GM18868 (cell line): ENCODE results near the gene IGSF9B.

Source experiments
- ATAC-seq: cut with Tn5 transposase; IDR thresholded peaks from one replicate; pipeline ENCODE4 v1.9.1; 2021; ENCODE audit warnings: mild to moderate bottlenecking, moderate library complexity; ENCODE audit not compliant: unreplicated experiment

IGSF9B gene

DNA sequence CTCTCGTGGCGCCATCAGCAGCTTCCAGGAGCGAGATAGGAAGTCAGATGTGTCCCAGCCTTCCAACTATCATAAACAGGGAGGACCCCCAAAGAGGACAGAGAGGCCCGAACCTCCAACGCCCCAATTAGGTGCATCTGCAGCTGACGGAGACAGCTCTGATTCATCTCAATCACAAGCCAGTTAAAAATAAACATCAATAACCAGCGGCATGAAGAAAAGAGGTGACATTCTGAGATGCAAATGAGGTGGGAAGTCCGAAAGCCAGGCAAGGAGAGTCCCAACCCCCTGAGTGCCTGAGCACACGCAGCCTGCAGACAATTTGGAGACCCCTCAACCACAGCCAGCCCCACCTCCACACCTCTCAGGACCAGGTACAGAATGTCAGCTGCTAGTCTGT lies 28.1 kb upstream of the IGSF9B start:
- ATAC-seq: peak; percentile 66

DNA sequence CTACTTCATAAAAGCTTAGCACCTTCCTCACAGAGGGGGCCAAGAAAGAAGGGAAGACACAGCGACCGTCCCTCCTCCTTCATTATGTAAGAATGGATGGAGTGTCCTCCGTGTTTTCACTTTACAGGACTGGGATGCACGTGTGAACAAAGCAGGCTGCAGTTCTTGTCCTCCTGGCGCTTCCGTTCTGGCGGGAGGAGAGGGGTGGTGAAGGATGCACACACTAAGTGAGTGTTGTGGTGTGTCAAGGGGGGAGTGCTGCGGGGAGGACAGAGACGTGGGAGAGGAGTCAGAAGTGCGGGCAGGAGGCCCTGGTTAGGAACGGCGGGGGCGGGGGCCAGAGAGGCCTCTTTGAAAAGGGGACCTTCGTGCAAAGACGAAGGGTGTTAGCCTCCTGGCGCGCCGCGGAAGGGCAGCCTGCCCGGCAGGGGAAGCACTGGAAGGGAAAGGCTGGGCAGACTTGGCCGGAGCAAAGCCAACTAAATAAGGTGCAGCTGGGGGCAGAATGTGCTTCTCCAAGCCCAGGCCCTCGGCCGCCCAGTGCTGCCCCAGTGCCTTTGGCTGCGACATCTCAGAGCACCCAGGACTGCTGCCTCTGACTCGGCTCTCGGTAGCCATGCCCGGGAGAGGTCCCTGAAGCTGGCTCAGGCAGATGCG lies 27.0 kb upstream of the IGSF9B start:
- ATAC-seq: no peak

DNA sequence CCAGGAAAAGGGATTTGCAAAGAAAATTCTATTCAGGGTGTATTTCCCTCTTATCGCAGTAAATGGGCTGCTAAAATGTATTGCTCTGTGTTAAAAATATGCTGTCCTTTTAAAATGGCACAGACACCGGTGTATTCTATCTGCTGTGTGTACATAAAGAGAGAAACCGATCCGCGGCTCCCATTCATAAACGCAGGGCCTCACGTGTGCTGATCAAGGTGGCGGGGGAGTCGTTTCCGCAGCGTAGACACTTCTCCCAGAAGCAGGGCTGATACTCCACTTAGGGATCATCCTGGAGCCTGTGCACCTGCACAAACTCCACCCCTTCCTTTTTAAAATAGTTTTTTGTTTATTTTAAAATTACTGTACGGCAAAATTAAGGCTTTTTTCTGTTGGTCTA lies 26.1 kb upstream of the IGSF9B start:
- no peak for ATAC-seq

DNA sequence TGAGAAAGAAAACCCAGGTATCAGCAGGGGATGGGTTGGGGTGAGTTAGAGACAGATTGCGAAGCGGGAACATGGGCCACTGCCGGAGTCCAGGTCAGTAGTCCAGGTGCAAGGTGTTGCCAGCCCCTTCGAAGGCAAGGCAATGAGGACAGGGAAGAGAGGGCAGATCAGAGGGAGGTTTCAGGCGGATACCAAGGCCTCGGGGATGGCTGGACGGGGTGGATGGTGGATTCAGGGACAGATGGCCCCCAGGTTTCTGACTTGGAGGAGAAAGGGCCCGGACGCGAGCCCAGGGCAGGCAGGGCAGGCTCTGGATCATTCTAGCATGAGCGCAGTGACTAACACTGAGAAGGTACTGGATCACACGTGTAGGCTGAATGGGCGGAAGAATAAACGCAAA lies 25.4 kb upstream of the IGSF9B start:
- ATAC-seq: no peak

DNA sequence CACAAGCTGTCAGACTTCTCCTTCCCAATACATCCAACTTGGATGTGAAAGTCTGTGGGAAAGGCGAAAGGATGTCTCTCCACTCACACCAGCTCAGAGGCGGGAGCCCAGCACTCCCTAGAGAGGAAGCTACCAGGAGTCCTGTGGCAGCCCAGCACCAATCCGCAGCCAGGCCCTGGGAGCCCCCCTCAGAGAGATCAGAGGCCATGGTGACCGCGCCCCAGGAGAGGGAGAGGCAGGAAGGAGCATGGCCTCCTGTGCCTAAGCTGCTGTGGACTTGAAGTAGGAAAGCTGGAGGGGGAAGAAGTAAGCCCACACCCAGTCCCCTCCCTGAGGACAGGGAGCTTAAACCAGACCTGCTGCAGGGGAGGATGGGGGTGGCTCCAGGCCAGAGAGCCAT lies 24.4 kb upstream of the IGSF9B start:
- no peak for ATAC-seq

DNA sequence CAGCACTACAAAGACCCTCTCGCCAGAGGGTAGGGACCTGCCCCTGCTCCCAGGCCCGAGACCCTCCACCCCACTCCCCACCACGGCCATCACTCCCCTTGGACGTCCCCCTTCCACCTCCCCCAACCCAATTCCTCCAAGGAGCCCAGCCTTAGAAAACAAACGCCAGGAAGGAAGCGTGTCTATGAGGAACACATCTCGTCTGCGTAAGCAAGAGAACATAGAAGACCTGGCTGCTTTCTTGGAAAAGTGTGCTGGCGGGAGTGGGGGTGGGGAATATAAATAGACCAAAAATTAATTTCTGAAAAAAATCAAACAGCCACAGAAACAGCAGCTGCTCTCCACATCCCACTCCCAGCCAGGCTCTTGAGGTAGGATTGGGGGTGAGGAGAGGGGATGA lies 23.9 kb upstream of the IGSF9B start:
- no peak for ATAC-seq

DNA sequence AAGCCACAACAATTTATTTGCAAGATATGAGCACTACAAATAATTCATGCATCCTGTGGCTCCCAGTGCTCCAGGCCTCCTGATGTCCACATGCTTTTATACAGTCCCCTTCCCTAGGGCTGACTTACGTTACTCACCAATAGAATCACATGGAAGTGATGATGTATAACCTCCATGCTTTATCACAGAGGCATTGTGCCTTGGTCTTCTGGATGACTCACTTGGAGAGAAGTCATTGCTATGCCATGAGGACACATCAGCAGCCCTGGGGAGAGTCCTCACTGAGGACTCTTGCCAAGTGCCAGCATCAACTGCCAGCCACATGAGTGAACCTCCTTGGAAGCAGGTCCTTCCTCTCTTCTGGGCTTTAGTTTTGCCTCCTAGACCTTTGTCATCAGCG lies 22.0 kb upstream of the IGSF9B start:
- ATAC-seq: no peak

DNA sequence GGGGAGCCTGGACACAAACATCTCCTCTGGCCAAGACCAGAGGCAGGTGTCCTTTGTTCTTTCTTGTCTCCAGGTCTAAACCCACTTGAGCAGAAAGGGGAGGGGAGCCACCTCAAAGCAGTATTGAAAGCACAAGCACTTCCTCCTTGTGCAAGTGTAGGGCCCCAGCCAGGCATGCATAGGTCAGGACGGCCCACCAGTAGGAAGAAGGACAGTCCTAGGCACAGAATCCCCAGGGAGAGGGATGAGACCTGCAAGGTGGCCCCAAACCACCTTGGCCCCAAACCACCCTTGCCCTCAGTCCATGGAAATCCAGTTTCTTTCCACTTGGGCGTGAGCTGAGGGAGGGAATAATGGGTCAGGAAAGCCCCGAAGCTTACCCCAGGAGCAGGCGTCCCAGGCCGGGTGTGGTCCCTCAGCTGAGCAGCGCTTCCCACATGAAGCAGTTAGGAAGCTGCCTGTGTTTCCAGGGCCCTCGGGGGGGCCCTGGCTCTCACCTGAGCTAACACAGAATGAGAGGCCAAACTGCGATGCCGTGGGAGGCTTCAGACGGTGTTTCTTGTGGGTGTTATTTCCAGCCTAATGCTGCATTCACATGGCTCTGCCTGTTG lies 20.4 kb upstream of the IGSF9B start:
- peak; percentile 98 for ATAC-seq

DNA sequence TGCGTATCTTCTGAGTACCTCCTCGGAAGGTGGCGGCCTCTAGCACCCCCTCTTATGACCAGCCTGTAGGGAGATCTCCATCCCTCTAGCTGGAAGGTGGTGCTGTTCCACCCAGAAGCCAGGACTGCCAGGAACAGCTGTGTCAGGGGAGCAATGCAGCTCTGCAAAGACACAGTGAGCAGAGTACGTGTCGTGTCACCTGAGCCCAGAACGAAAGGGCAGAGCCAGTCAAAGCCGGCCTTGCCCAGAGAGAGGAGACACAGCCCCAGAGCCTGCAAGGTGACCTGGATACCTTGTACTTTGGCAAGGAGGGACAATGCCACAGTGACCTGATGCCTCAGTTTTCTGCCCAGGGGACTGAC lies 18.7 kb upstream of the IGSF9B start:
- no peak for ATAC-seq

DNA sequence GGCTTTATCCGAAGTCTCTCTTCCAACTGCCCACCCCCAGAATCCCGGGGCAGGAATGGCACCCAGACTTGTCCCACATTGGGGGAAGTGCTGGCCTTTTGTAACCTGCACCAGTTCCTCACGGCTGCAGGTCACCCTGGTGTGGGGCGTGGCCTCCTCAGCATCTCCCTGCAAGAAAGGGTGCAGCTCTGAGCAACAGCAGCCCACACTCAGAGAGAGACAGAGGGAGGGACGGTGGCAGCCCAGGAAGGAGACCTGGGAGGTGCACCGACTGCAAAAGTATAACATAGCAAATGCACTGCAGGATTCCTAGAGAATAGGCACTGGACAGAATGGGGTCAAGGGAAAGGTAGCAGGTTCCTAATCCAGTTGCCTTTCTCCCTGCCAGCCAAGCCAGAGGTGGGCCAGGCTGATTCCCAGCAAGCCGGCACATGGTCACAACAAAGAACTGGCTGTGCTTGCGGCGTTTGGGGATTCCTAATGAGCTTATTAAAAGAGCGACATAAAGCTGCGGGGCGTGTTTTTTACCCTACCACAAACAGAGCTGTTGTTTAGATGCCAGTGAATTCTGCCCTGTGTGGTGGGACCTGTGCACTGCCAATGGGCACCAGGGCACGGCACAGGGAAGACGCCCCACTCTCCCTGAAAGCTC lies 18.2 kb upstream of the IGSF9B start:
- ATAC-seq: no peak

DNA sequence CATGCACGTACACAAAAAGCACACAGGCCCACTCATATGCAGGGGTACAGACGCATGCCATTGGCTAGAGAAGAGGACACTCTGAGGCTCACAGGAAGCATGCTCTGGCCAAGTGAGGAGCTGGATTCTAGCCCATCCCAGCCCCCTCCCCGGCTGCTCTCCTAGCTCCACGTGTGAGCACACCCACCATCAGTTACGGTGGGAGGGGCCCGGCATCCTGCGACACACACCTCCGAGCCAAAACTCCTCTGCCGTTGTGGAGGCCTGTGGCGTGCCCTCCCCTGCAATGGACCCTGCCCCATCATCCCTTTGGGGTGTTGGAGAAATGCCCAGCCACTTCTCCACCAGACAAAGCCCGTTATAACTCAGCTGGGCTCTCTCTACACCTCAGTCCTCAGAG lies 15.1 kb upstream of the IGSF9B start:
- ATAC-seq: no peak

DNA sequence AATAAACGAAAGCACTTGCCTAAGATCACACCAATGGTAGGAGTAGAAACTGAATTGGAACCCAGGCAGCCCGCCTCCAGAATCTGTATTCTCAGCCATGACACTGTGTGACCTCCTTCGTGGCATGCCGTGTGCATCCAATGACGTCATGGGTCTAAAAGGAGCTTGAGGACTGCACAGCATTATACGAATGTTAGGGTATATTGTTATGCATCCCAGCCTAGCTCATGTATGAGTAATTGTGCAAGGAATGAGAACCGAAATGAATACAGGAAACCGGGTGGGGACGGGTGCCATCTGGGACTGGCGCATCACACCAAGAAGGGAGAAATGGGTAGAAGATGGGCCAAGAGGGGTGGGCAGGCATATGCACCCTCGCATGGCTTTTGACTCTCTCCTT lies 12.3 kb upstream of the IGSF9B start:
- ATAC-seq: no peak

DNA sequence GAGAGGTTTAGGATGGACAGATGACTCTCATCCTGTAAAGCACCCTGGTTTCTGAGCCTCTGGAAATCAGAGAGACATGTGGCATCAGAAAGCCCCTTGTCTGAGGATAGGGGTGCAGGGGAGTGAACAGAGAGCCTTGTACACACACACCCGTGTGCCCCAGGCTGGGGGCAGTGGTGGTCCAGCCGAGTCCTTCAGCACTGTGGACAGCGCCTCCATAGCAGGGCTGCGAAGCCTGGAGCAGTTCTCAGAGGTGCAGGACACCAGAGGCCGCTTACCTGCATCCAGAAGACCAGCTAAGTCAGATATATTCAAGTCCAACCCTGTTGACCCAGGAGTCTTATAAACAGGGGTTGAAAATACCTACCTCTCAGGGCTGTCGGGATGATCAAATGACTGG lies 11.5 kb upstream of the IGSF9B start:
- no peak for ATAC-seq

DNA sequence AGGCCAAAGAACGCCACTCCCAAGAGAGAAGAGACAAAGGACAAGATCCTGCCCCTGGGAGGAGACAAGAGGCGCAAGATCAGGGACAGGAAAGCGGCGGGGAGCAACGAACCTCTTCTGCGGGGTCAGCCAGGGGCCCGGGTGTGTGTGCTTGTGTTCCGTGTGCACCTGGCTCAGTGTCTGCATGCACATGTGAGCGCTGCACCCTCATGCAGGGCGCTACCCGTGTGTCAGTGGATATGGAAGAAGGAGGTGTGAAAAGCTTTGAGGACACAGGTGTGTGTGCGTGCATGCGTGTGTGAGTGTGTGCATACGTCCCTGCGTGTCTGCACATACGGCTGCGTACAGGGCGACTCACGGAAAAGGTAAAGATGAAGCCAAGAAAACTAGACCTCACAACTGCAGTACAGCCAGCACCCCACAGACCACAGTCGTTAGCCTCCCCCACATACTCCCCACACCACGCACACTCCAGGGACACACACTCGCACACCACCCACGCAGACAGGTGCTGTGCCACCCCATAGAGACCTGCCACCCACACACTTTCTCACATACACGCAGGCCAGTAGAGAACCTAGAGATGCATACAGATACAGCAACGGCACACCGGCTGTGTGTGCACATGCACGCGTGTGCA lies 11.0 kb upstream of the IGSF9B start:
- ATAC-seq: no peak

DNA sequence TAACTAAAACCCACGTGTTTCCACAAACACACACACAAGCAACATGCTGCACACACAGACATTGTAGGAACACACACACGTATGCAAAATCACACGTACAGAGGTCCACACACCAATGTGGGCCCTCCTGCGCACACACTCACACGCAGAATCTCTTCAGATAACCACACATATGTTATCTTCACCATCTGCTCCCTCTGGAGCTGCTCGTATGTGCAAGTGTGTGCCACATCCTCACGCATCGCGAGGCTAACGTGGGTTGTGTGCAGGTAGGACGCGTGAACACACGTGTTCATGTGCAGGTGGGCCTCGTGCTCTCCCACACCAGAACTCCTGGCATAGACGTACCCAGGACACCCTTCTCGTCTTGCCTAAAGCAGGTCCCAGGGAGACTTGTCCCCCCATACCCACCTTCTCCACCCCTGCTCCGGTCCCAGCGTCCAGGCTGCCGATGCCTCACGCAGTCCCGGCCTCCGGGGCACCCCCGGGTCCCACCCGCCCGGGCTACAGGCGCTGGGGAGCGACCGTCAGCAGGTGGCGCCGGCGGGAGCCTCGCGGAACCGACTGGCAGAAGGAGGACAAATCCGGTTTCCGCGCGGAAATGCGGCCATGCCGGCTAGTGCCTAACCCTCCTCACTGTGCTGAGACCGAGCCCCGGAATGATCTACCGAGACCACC lies 10.3 kb upstream of the IGSF9B start:
- no peak for ATAC-seq

DNA sequence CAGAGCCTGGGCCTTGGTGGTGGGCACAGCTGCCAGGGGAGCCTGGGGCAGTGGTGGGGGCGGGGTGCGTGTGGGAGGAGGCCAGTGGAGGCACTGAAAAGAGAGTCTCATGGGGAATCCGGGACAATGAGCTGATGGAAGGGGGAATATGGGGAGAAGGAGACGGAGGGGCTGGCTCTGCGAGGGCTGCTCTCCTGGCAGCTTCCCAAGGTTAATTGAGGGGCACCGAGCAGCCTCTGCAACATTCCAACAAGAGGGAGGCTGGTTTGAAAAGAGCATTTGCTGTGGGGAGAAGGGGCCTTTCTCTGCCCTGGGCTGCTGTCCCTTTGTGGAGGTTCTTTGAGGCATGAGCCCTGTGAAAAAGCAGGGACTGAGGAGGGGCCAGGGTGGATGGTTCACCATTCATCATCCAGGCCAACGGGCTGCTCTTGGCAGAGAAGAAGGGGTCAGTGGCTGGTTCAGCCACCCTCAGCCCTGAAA lies 9.4 kb upstream of the IGSF9B start:
- ATAC-seq: no peak

DNA sequence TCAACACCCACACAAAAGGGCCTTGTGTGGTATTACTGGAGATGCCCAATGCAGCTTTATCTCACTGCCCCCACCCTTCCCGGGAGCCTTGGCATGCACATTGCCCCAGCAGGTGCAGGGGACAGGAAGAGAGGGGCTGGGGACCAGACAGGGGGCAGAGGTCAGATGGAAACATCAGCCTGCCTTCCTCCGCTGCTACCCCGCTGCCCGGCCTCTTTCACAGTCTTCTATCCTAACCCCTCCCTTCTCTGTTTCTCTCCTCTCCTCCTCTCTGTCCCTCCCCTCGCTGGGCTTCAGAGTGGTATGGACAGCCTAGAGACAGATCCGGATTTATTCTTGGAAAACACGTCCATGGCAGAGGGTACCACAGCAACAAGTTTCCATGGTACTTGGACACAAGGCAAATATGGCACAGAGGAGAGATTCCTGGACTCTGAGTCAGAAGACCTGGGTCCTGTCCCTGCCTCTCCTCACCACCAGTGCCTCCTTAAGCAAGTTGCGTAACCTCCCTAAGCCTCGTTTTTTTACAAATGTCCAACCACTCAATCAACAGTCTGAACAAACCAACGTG lies 8.3 kb upstream of the IGSF9B start:
- ATAC-seq: no peak

DNA sequence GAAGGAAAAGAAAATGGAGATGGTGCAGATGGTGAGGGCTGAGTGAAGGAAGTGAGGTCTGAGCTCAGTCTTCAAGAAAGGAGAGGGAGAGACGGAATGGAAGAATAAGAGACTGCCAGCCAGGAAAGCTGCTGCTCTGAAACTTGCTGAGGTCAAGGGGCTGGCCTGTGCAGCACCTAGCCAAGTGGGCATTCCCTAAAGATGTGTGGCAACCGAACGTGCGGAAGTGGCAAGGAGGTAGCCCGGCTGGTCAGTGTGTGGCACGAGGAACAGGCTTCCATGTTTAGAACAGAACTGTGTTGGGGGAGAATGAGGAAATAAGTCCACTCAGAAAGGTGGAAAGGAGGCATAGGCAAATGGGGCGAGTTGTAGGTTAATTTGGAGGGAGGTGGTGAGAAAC lies 7.6 kb upstream of the IGSF9B start:
- ATAC-seq: no peak

DNA sequence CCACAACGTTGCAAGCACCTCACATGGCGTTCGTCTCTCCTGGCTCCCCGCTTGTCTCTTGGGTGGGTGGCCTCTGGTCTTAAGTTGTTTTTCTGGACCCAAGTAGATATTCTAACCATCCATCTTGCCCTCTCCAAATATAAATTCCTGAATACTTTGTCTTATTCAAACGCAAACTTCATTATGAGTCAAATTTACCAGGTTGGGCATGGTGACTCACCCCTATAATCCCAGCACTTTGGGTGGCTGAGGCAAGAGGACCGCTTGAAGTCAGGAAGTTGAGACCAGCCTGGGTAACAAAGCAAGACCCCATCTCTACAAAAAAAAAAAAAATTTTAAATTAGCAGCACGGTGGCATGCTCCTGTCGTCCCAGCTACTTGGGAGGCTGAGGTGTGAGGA lies 5.1 kb upstream of the IGSF9B start:
- ATAC-seq: no peak

DNA sequence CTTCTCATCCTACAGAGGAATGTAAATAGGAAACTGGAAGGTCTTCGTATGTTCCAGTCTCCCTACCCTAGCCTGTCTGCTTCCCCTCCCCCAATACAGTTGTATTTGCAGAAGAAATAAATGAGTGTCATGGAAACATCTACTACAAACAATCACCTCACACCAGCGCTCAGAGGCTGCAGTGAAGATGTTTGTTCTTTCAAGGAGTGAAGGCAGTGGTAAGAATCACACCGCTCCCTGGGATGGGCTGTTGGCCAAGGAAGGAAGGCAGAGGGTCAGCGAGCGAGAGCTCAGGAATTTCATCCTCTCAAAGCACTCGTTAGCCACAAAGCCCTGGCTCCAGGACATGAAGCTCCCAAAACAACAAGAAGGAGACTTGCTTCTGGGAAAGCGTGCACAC lies 1.1 kb upstream of the IGSF9B start:
- no peak for ATAC-seq

DNA sequence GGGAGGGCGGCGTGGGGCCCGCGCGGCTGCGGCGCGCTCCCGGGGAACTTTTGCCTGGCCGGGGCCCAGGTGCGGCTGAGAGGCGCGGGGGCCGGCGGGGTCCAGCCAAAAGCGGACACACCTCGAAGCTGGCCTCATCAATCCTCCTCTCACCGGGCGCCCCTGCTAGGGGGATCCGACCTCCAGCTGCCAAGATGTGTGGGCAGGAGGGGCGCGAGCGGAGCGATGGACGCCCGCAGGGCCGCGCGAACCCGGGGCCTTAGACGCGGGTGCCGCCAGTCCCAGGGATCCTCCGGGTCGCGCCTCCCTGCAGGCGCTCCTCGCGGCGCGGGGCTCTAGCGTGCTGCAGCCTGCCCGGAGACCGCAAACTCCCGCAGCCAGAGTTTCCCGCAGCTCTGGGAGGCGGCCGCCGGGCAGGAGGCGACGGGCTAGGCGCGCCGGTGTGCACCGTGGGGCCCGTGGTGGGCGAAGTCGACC lies 785 bp downstream of the IGSF9B start:
- ATAC-seq: no peak
